HL-60 (cell line): ENCODE data around the gene ADCY3.

Source experiments
- DNase-seq, 2 experiments: peaks; one replicate each; pipeline ENCODE4 v3.0.0-alpha.2; 2010 to 2020; ENCODE audit warnings: low read depth in 1 of 2, low spot score in 1 of 2
- H3K27ac ChIP-seq: fragments of 250-450 bp; sonication (Bioruptor Pico); replicated peaks from 2 replicates; pipeline ENCODE4 v1.5.1; 2020; ENCODE audit warnings: mild to moderate bottlenecking, moderate library complexity
- H3K27me3 ChIP-seq: fragments of 250-450 bp; sonication (Bioruptor Pico); 2 replicates; pipeline ENCODE4 v1.5.1; 2021; ENCODE audit warnings: mild to moderate bottlenecking, moderate library complexity; ENCODE audit not compliant: insufficient read depth, poor library complexity, severe bottlenecking
- H3K4me3 ChIP-seq: replicated peaks from 2 replicates; pipeline ENCODE4 v1.5.1; 2011; ENCODE audit warnings: mild to moderate bottlenecking, control low read depth, low read length; ENCODE audit not compliant: insufficient read depth
- CTCF ChIP-seq: IDR thresholded peaks from one replicate; pipeline ENCODE4 v1.5.1; 2011; ENCODE audit warnings: low read length, control low read depth, inconsistent platforms; ENCODE audit not compliant: insufficient read depth
- GABPA ChIP-seq: IDR thresholded peaks from 2 replicates; pipeline ENCODE4 v1.6.1; 2012; ENCODE audit warnings: low read depth
- POLR2AphosphoS5 ChIP-seq: IDR thresholded peaks from 2 replicates; pipeline ENCODE4 v1.6.1; 2012; ENCODE audit warnings: low read depth
- REST ChIP-seq: IDR thresholded peaks from 2 replicates; pipeline ENCODE4 v1.6.1; 2012; ENCODE audit warnings: low read depth; ENCODE audit not compliant: insufficient replicate concordance
- SPI1 ChIP-seq: IDR thresholded peaks from 2 replicates; pipeline ENCODE4 v1.6.1; 2012; ENCODE audit warnings: low read depth, mild to moderate bottlenecking, borderline replicate concordance

The ADCY3 gene

GRCh38 chr2:24815171-24815570, 104.9 kb downstream of the ADCY3 start:
- H3K27ac ChIP-seq = no peak overlapping the region
- no peak for DNase-seq
- TF ChIP-seq GABPA (no peak), REST (no peak), POLR2AphosphoS5 (no peak), CTCF (no peak), SPI1 (no peak)
- no peak overlapping the region for H3K4me3 ChIP-seq
- no peaks in the 10 kb centered on the region for H3K27me3 ChIP-seq

GRCh38 chr2:24814516-24814915, 105.5 kb downstream of the ADCY3 start:
- no peak for DNase-seq
- Histone ChIP-seq H3K4me3 (no peak overlapping the region), H3K27me3 (no peaks in the 10 kb centered on the region), H3K27ac (no peak overlapping the region)
- no peak for TF ChIP-seq POLR2AphosphoS5
- no peak for TF ChIP-seq REST
- no peak for TF ChIP-seq SPI1
- TF ChIP-seq GABPA = no peak
- TF ChIP-seq CTCF = no peak

- TF ChIP-seq CTCF (no peak), SPI1 (no peak), REST (no peak), POLR2AphosphoS5 (no peak), GABPA (no peak)
- DNase-seq = no peak
- Histone ChIP-seq H3K27ac (no peak overlapping the region), H3K27me3 (no peaks in the 10 kb centered on the region), H3K4me3 (no peak overlapping the region)
Measured at GRCh38 chr2:24813691-24814137, 106.3 kb downstream of the ADCY3 start.
